ENCODE data around the gene NPHS2. TPM values are rescaled to one million over a fixed set of nuclear protein-coding genes. Genes with fewer than 3 reads are reported as not detected.
A peak's percentile ranks its signal among the peaks of the same experiment; 100 is the strongest.

Gene NPHS2
- not detected for total RNA-seq
- long read RNA-seq, donor 1 = 0 reads
- long read RNA-seq, donor 2 = 0 reads

DNA sequence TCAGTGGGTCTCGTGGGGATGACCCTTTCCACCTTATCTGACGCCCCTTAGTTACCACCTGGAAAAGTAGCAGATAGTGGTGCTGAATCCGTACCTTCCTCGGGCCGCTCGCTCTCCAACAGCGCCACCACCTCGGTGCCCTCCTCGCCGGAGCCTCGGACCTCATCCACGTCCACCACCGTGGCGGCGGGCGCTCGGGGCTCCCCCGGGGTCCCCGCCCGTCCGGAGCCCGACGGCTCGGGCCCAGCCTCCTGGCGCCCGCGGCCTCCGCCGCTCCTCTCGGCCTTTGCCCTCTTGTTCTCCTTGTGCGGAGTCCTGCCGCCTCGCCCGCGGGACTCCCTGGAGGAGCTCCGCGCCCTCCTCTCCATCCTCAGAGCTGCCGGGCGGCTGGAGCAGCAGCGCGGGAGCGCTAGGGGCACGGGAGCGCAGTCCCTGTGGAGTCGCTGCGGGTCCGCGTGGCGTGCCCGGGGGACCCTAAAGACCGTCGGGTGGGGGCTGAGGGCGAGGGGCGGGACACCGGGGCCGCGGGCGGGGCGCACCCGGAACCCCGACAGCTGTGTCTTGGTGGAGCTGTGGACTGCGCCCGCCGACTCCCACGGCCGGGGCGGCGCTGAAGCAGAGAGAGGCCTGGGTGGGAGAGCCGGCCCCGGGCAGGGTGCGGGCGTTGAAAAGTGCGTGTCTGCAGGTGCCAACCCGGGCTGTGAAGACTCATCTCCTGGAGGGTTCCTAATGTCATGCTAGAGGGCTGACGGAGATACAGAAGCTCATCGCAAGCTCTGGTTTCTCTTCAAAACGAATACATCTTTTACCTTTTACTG is at the start of gene NPHS2:
Gene NPHS2, minus strand, starts transcription at position 452 of the 818 bp plus-strand sequence. Its CDS starts 84 bp downstream, at position 368.
- intact Hi-C loops (cut with DNase I) = no loop called here
- DNase-seq (ENCODE audit: low spot score) = no peak

DNA sequence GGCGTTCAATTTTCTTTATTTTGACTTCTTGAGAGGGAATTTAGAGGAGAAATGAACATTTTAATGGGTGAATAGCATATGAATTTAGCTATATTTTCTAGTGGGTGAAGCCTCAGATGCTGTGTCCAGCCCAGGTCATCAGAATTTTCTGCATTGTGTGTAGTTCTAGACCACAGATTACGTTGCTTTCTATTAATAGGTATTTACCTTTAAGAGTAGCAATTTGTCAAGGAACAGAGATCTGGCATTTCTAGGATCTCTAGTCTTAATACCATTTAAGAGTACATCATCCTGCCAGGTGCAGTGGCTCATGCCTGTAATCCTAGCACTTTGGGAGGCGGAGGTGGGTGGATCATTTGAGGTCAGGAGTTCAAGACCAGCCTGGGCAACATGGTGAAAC is 36.6 kb upstream of the NPHS2 start:
- intact Hi-C loops (cut with DNase I) = no loop called here
- DNase-seq (ENCODE audit: low spot score) = no peak

DNA sequence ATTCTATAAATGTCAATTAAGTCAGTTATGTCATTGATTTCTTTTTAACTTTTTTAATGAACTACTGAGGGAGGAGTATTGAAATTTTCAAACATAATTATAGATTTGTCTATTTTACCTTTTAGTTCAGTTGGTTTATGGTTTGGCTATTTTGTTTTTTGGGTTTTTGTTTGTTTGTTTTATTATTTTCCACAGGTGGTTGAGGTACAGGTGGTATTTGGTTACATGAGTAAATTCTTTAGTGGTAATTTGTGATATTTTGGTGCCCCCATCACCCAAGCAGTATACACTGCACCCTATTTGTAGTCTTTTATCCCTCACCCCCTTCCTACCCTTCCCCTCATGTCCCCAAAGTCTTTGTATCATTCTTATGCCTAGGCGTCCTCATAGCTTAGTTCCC is 25.3 kb upstream of the NPHS2 start:
- intact Hi-C loops (cut with DNase I) = no loop called here
- no peak for DNase-seq (ENCODE audit: low spot score)

DNA sequence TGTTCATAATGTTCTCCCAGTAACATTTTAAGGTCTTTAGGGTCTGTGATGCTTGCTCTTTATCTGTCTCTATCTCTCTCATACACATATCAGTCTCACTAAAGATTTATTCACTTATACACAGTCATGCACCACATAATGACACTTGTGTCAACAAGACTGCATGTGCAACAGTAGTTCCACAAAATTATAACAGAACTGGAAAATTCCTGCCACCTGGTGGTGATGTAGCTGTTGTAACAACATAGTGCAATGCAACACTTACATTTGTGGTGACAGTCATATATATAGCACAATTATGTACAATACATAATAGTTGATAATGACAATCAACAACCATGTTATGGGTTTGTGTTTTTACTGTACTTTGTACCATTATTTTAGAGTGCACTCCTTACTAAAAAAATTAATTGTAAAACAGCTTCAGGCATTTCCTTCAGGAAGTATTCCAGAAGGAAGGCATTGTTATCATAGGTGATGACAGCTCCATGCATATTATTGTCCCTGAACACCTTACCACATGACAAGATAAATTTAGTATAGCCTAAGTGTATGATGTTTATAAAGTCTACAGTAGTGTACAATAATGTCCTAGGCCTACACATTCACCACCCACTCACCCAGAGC is 24.0 kb upstream of the NPHS2 start:
- DNase-seq (ENCODE audit: low spot score) = no peak
- intact Hi-C loops (cut with DNase I) = no loop called here

DNA sequence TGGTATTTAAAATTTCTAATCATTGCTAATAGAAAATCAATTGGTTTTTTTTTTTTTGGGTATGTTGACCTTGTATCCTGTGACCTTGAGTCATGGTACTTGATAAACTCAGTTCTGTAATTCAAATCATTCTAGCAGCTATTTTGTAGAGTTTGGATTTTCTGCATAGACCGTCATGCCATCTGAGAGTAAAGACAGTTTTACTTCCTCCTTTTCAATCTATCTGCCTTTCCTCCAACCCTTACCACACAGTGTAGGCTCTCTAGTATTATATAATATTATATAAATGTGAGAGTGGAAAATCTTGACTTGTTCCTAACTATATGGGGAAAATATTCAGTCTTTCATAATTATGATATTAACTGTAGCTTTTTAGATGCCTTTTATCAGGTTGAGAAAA is 22.9 kb upstream of the NPHS2 start:
- intact Hi-C loops (cut with DNase I) = no loop called here

DNA sequence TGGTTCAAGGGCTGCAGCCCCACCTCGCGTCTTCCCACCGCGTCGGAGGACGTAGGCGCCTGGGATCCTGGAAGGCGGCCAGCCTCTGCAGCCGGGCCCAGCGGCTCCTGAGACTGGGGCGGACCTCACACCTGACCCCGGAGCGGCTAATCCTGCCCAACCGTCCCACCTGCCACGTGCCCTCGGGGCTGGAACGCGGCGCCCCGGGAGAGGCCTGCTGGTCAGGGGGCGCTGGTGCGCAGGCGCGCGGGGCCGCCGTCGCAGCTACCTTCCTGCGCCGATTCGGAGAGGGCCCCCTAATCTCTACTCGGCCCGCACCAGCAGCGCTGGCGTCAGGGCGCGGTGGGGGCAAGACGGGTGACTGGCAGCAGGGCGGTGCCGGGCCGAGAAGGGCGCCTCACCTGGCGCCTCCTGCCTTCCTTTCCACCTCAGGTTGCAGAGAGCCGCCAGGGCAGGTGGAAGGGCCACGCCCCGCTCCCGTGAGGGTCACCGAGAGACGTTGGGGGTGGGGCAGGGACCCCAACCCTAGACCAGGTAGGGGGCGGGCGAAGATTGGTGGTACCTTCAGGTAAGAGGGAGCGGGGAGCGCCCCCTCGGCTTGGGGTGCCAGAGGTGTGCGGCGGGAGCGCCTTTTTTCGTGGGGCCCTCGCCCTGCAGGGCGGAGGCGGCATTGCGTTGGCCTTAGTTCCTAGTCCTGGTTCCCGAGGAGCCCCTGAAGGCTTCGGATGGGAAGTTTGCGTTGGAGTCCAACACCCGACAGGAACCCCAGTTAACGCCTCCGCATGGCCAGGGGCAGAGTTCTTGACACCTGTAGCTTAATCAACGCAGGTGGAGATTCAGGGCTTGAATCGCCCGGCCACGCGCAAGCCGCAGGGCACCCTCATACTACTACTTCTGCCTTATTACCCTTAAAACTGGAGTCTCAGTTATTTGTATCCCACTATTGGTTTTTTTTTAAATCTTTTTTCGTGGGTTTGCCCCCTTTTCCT is 16.1 kb upstream of the NPHS2 start, which contains the start of gene TDRD5:
Gene TDRD5, plus strand, starts transcription at position 241 of the 989 bp plus-strand sequence. CDS start 784 bp downstream, outside the sequence.
- intact Hi-C loops (cut with DNase I) = no loop called here
- DNase-seq (ENCODE audit: low spot score) = peak; percentile 64

More for the DNA sequence above, 22.9 kb upstream of the NPHS2 start:
- DNase-seq (ENCODE audit: low spot score) = no peak

DNA sequence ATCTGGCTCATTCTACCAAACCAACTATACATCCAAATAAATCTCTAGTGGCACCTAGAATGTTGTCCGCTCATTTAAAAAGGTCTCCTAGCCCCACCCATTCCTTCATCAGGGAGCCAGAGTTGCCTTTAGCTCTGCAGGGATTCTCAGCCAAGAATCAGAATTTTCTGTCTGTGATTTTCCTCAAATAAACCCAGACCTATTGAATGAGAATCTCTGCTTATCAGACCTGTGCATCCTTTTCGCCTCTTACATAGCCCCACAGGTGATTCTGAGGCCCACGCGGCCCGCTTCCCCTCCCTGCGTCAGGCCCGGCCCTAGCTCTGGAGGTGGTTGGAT is 15.5 kb upstream of the NPHS2 start:
- no peak for DNase-seq (ENCODE audit: low spot score)
- intact Hi-C loops (cut with DNase I) = no loop called here

DNA sequence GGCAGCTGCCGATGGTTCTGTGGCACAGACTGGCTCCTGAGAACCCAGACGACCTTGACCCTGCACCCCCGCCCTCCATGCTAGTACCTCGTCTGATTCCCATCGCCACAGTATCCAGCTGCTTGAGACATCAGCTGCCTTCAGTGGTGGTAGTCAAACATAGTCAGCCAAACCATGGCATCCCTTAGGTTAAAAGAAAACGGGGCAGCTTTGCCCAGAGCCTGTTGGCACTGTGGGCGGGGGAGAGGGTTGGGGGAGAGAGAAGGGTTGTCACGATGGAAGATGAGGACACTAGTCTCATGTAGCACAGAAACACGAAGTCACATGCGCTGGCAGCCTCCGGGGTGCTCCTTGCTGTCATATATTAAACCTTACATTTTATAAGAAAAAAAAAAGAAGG is 14.9 kb upstream of the NPHS2 start:
- no peak for DNase-seq (ENCODE audit: low spot score)
- intact Hi-C loops (cut with DNase I) = no loop called here

DNA sequence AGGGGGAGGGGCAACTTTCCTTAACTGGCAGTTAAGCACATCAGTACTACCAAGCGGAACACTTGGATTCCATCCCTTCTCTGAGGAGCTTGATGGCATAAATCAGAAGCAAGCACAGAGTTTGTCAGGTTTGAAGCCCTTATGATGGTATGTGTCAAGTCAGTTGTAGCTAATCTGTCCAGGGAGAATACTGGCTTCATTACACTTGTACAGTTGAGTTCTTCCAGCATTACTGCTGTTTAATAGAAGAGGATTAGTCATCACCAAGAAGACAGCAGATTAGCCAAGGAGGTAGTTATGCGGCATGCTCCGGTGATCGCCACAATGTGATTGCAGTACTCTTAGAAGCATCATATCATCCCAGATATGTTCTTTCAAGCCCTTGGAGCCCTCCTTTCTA is 13.8 kb upstream of the NPHS2 start:
- no peak for DNase-seq (ENCODE audit: low spot score)
- intact Hi-C loops (cut with DNase I) = no loop called here

DNA sequence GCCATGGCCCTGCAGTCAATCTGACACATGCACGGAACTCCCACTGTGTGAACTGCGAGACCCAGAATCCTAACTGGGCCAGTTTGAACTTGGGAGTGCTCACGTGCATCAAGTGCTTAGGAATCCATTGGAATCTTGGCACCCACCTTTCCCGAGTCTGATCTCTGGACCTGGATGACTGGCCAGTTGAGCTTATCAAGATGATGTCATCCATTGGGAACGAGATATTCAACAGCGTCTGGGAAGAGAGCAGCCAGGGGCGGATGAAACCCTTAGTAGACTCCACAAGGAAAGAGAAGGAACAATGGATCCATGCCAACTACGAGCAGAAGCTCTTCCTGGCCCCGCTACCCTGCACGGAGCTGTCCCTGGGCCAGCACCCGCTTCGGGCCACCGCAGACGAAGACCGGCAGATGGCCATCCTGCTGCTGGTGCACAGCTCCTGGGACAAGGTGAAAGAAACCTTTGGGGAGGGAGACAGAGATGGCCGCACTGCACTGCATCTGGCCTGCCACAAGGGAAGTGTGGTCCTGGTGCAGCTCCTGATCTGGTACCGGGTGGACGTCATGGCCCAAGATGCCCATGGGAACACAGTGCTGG is 12.8 kb upstream of the NPHS2 start:
- intact Hi-C loops (cut with DNase I) = no loop called here
- DNase-seq (ENCODE audit: low spot score) = no peak

DNA sequence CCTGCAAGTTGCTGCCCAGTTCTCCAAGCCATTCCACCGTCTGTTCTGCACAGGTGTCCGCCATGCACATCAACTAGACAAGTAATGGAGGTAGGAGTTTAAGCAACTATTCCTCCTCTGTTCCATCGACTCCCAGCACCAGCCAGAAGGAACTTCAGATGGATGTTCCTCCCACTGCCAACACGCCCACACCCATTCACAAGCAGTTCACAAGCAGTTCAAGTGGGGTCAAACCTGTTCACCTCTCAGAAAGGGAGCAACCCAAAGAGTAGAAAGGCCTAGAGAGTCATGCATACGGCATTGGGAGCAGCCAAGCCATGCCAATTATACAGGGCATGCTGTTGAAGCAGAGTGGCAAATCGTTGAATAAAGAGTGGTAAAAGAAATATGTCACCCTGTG is 11.6 kb upstream of the NPHS2 start:
- intact Hi-C loops (cut with DNase I) = no loop called here
- no peak for DNase-seq (ENCODE audit: low spot score)

DNA sequence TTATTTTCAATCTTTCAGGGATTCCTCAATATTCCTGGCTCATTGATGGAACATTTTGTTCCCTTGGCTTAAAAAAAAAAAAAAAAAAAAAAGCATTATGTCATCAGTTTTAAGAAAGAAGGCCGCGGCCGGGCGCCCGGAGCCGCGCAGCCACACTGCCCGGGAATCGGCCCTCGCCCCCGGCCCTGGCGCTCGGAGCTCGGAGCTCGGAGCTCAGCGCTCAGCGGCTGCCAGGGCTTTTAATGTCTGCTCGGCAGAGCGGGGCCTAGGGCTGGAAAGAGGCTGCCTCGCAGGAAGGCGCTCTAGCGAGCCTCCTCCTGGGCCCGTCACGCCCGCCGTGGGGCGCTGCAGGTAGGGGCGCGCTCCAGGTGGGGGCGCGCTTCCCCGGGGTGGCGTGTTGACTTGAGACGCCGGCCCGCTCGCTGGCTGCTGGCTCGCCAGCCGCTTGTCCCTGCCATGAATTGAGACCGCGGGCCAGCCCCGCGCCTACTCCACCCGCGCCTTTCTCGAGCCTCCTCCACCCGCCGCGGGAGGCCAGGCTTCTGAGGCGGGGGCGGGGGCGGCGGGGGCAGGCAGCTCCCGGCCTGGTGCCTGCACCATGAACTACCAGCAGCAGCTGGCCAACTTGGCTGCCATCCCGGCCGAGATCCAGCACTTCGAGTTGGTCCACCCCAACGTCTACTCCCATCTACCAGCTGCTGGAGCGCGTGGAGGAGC is 10.5 kb upstream of the NPHS2 start:
- intact Hi-C loops (cut with DNase I) = no loop called here
- DNase-seq (ENCODE audit: low spot score) = no peak

DNA sequence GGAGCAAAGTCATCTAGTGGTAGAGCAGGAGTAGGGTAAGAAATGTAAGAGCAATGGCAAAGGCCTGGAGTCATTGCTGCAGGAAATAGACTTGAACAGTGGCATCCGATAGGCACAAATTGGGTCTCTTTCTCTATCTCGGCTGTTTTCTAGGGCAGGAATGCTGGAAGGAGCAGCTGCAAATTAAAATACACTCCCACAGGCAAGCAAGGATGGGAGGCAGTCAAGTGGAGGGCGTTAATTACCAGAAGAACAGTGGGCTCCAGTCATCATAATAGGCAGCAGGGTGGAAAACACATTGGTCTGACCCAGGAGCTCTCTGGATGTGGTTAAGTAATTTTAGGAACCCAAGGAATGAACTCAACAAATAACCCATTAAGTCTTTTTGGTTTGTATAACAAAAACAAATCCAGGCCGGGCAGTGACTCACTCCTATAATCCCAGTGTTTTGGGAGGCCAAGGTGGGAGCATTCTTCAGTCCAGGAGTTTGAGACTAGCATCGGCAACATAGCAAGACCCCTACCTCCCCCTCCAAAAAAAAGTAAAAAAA is 8.1 kb upstream of the NPHS2 start:
- intact Hi-C loops (cut with DNase I) = no loop called here
- DNase-seq (ENCODE audit: low spot score) = no peak

DNA sequence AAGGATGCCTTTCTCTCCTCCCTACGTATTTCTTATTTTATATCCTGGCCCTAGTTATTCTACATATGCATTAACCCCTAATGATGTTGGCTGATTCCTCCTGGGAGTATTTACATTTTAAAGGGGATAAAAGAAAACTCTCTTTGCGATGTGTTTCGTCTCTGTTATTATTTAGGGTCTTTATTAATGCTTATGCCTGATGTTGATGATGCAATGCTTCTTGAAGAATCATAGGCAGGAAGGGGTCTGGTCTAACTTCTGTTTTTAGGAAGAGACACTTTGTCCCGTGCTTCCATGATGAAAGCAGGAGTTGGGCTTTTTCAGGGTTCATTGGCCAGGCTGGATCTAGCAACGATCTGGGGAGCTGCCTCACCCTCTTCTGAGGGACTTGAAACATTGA is 761 bp upstream of the NPHS2 start:
- DNase-seq (ENCODE audit: low spot score) = no peak
- intact Hi-C loops (cut with DNase I) = no loop called here

DNA sequence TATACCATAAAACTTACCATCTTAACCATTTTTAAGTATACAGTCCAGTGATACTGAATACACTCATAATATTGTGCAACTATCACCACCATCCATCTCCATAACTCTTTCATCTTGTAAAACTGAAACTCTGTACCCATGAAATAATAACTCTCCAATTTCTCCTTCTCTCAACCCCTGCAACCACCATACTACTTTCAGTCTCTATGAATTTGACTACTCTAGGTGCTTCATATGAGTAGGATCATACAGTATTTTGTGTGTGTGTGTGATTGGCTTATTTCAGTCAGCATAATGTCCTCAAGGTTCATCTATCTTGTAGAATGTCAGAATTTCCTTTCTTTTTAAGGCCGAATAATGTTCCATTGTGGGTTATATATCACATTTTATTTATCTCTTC is 17.7 kb downstream of the NPHS2 start:
- no peak for DNase-seq (ENCODE audit: low spot score)
- intact Hi-C loops (cut with DNase I) = no loop called here

DNA sequence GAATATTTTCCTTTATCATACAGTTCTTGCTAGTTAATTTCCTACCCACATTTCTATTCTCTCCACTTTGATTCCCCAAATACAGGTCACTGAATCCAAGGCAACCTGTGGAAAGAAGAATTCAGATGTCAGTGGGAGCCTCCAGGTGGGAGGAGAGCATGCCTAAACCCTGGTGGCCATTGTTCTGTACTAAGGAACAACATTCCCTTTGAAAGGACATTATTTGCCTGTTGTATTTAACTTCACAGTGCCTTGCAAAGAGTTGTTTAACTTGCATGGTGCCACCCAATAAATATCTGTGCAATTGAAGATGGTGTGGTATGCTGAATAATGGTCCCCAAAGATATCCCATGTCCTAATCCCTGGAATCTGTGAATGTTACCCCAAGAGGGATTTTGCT is 21.3 kb downstream of the NPHS2 start:
- intact Hi-C loops (cut with DNase I) = no loop called here
- DNase-seq (ENCODE audit: low spot score) = no peak

DNA sequence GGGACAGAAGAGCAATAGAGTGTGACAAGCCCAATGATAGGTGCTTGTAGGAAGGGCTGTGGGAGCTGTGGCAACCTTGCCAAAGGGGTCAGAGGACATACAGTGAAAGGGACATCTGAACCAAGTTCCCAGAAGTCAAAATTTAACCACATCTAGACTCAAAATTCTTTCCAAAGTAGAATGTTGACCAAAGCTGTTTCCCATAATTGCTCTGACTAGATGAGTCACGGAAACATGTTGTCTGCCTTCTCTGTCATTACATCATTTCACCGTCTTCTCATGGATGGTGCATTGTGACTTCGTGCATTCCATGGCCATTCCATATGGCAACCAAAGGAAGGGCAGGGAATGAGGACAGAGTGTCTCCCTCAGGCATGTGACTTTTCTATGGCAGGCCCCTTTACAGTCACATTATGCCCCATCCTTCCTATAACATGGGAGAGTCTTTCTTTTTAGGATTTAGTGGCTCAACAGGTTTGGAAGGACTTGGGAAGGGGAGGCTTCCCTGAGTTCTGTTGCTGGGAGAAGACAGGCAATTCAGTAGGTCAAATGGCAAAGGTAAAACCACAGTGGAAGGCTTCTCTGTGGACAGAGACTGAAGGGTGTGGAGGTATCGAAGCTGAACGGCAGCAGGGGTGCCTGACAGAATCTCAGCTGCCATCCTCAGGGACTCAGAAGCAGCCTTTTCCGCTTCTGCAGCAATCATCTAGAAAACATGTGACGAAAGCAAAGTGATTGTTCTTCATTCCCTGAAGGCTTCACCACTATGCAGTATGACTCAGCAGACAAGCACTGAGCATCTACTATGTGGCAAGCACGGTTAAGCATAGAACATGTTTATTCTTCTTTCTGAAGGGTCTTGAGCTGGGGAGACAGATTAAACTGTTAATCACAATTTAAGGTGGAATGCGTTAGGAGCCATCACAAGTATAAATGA is 24.7 kb downstream of the NPHS2 start:
- intact Hi-C loops (cut with DNase I) = no loop called here
- no peak for DNase-seq (ENCODE audit: low spot score)

DNA sequence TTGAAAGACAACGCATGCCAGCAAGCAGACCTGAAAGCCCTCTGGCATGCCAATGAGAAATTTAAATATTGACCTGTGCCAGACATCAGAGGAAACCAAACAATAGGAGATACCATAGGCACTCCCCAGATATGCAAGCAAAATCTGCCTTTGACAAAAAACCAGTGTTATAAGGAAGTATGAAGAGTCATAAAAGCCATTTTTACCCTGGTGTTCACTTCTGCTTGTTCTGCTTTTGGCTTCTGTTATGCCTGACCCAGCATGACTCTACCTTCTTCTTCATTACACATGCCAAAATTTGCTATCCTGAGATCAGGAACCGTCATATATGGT is 26.4 kb downstream of the NPHS2 start:
- no peak for DNase-seq (ENCODE audit: low spot score)

More for the DNA sequence above, 26.4 kb downstream of the NPHS2 start:
- intact Hi-C loops (cut with DNase I) = no loop called here

All from posterior vena cava (tissue), 2 donors.